K562 (cell line): ENCODE data around the gene GBX1.

Source experiments
- EGR1 ChIP-seq: fragments of 450-650 bp; conservative IDR thresholded peaks from 2 replicates; pipeline ENCODE4 v1.6.1; 2017; ENCODE audit warnings: mild to moderate bottlenecking
- RBM17 ChIP-seq: fragments of 200-400 bp; formaldehyde crosslinking; IDR thresholded peaks from 2 replicates; pipeline ENCODE4 v1.6.1; 2017; ENCODE audit warnings: low read depth, mild to moderate bottlenecking, low read length, borderline replicate concordance
- ZBTB8A ChIP-seq: fragments of 450-650 bp; IDR thresholded peaks from 2 replicates; pipeline ENCODE4 v1.6.1; 2018; ENCODE audit warnings: mild to moderate bottlenecking, moderate library complexity; ENCODE audit not compliant: partially characterized antibody
- TF ChIP-seq, protein P1 (sequence below), 3 experiments: IDR thresholded peaks in 2 of 3; conservative IDR thresholded peaks in 1 of 3; 2 replicates each; pipeline ENCODE4 v1.5.1; 2011 to 2012; ENCODE audit warnings: low read length in 3 of 3, mild to moderate bottlenecking in 3 of 3, control low read depth in 2 of 3, improper control_type of control experiment in 1 of 3, inconsistent platforms in 1 of 3, low read depth in 1 of 3, mixed read lengths in 1 of 3, moderate library complexity in 1 of 3; ENCODE audit not compliant: insufficient read depth in 2 of 3

DNA sequence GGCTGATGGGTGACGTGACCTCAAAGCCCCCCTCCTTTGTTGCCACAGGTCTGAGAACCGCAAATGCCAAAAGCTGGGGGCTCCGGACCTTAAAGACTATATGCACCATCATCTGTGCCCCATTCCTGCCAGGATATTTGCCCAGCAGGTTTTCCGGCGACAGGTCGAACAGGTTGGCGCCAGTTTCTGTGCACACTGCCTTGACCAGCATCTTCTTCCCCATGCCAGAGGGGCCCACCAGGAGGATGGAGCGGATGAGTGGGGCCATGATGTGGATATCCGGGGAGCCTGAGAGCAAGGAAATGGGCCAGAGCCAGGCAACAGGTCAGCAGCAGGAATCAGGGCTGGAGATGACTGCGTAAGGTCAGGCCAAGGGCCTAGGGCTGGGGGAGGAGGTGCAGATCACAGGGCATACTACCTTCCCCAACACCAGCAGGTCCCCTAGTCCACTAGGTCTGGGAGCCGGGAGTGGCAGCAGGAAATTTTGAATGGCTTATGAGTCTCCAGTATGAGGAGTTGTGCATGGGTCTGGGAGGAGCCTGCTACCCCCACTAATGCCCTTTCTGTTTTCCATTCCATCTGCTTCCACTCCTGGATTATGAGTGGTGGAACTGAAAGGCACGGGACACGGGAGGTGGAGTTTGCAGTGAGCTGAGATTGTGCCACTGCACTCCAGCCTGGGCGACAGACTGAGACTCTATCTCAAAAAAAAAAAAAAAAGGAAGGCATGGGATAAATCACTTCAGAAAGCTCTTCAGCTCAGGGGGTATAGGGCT is 25.9 kb upstream of the GBX1 start:
- no peak for TF ChIP-seq ZBTB8A
- TF ChIP-seq EGR1 = no peak
- TF ChIP-seq, protein P1, sequence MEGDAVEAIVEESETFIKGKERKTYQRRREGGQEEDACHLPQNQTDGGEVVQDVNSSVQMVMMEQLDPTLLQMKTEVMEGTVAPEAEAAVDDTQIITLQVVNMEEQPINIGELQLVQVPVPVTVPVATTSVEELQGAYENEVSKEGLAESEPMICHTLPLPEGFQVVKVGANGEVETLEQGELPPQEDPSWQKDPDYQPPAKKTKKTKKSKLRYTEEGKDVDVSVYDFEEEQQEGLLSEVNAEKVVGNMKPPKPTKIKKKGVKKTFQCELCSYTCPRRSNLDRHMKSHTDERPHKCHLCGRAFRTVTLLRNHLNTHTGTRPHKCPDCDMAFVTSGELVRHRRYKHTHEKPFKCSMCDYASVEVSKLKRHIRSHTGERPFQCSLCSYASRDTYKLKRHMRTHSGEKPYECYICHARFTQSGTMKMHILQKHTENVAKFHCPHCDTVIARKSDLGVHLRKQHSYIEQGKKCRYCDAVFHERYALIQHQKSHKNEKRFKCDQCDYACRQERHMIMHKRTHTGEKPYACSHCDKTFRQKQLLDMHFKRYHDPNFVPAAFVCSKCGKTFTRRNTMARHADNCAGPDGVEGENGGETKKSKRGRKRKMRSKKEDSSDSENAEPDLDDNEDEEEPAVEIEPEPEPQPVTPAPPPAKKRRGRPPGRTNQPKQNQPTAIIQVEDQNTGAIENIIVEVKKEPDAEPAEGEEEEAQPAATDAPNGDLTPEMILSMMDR (IDR thresholded peaks at IDR 0.05 in 2 of 3, conservative IDR thresholded peaks at IDR 0.05 in 1 of 3; ENCODE audit: insufficient read depth in 2 of 3, low read depth in 1 of 3, low read length in 3 of 3) = no peak
- TF ChIP-seq RBM17 = no peak
